Fibroblast of skin of left quadriceps (primary cell): ENCODE measurements around the gene G6PC1.
"Not testable (repeated sequence)": the region's sequence is repeated elsewhere in the genome, so short reads cannot be mapped to it uniquely, and the experiment has no call there.

Source experiments
- DNase-seq, 2 experiments: peaks; one replicate each; pipeline ENCODE4 v3.0.0-alpha.2; 2013; ENCODE audit warnings: low read depth in 2 of 2

Gene G6PC1

GRCh38 chr17:42873932-42874695, 26.5 kb upstream of the G6PC1 start:
- DNase-seq = not testable (repeated sequence)

DNA sequence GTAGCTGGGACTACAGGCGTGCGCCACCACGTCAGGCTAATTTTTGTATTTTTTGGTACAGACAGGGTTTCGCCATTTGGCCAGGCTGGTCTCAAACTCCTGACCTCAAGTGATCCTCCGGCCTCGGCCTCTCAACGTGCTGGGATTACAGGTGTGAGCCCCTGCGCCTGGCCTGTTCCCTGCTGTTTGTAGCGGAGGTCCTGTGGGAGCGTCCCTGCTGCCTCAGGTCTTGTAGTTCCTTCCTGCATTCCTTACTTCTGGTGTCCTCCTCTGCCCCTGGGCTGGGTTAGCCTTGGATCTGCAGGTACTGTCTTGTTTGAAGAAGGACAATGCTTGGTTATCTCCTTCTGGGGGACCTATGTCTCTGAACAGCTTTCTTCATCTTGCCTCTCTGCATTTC, 23.6 kb upstream of the G6PC1 start:
- no peak for DNase-seq

DNA sequence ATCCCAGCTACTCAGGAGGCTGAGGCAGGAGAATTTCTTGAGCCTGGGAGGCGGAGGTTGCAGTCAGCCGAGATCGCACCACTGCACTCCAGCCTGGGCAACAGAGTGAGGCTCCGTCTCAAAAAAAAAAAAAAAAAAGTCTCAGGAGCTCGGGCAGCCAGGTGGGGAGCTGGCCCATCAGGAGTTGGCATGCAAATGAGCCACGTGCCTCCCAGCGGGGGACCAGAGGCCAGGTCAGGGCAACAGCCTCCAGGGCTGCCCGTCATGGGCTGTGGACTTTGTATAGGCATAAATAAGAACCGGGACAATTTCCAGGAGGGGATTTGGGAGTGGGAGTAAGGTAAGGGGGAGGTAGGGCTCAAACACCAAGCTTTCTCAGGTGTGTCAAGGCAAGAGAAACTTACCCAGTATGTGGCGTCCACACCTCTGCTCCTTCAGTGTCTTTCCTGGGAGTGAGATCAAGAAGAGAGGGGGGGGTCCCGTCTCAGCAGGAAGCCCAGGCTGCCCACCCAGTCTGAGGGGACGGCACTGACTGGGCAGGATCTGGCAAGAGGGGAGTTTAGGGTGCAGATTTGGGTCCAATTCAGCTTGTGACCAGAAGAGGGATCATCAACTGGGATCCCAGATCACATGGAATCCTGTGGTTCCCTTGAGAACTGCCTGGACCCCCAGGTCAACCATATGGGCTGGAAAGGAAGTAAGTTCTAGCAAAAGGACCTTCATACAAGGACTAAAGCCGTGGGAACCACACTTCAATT, 22.3 kb upstream of the G6PC1 start:
- no peak for DNase-seq

DNA sequence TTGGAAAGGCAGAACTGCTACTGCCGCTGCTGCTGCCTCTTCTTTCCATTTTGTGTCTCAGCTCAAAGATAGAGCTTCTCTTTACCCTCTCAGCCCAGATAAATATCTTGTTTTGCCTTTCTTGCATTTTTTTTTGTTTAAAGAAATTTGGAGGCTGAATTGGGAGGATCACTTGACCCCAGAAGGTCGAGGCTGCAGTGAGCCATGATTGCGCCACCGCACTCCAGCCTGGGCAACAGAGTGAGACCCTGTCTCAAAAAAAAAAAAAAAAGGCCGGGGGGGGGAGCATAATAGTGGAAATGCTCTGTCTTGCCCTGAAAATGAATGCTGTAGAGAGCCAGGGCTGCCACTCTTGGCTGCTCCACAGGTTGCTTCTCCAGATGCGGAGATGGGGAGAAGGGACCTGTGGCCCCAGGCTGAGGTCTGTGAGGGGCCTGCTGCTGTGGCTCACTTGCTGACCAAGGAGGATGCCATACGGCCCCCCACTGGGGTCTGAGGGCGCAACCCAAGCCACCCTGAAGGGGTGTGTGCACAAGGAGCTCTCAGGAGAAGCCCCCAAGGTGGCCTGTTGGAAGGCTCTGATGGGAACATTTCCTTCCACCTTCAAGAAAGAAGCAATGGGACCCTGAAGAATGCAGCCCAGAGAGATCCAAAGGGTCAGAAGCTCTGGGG, 21.5 kb upstream of the G6PC1 start:
- no peak for DNase-seq

DNA sequence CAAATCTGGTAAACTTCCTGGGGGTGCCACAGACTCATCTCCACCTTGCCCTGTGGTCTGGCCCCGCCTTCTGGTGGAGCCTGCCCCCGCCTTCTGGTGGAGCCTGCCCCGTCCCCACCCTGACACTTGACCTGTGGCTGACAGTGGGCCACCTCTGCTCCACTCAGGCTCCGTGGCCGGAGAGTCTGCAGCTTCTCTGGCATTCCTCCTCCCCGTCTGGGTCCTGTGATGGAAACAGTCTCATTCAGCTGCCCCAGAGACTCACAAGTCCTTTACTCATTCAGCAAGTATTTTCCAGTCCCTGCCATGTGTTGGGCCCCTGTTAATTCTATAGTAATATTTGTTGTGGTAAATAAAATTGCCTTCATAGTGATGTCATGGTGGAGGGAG, 21.0 kb upstream of the G6PC1 start:
- no peak for DNase-seq

DNA sequence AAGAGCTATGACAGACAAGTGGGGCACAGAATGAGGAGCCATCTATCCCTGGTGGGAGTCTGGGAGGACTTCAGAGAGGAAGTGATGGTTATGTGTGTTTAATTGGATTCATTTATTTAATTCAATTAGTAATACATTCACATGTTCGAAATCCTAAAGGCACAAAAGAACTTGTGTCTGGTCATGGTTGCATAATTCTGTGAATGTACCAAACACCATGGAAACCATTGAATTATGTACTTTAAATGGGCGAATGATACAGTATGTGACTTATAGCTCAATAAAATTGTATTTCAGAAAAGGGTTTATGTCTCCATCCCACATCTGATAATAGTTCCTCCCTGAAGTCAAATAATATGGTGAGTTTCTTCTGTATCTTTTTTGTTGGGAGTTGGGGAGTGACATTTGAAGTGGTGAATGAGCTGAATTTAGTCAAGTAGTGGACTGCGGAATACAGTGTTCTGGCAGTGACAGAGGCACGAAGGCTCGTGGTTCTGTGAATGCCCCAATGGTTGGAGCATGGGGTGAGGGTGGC, 19.8 kb upstream of the G6PC1 start:
- no peak for DNase-seq

DNA sequence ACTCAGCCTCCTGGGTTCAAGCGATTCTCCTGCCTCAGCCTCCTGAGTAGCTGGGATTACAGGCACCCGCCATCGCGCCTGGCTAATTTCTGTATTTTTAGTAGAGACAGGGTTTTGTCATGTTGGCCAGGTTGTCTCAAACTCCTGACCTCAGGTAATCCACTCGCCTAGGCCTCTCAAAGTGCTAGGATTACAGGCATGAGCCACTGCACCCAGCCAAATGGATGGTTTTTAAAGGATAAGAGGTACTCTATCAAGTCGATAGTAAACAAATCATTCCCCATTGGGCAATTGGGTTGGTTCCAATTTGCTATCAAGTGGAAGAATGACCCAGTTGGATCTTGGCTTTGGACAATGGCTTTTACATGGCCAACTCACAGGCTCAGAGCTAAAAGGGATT, 18.9 kb upstream of the G6PC1 start:
- DNase-seq = not testable (repeated sequence)

DNA sequence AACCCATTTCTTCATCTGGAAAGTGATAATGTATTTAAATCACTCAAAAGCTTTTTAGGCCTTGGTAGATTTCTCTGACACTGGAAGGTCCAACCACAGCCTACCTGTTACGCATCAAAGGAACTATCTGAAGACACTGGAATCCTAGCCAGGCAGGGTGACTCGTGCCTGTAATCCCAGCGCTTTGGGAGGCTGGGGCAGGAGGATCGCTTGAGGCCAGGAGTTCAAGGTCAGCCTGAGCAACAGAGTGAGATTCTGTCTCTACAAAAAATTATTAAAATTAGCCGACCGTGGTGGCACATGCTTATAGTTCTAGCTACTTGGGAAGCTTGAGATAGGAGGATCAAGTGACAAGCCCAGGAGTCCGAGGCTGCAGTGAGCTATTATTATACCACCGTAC, 18.4 kb upstream of the G6PC1 start:
- DNase-seq = no peak

DNA sequence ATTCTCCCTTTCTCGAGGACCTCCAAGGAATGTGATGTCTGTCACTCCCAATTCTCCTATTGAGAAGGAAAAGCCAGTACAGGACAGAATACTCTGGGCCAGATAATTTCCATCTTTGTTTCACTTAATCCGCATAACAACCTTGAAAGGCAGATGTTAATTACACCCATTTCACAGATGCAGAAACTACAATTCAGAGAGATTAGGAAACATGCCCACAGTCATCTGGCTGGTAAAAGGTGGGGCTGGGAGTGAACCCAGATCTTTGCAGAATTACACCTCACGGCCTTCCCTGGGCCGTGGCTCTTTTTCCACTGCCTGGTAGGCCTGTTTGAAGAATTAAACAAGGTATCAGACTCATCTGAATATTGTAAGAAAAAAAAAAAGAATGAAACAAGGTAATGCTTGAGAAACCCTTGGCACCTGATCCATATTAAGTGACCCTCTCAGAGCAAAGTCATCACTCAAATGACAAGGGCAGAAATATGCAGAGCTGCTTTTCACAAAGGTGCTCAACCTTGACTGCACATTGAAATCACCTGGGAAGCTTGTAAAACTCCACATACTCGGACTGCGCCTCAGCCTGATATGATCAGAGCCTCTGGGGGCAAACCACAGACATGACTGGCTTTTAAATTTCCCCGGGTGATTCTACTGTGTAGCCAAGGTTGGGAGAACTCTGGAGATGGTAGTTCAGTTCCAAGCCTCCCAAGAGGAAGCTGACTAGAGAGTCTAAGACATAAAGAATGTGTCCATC, 16.6 kb upstream of the G6PC1 start:
- no peak for DNase-seq

DNA sequence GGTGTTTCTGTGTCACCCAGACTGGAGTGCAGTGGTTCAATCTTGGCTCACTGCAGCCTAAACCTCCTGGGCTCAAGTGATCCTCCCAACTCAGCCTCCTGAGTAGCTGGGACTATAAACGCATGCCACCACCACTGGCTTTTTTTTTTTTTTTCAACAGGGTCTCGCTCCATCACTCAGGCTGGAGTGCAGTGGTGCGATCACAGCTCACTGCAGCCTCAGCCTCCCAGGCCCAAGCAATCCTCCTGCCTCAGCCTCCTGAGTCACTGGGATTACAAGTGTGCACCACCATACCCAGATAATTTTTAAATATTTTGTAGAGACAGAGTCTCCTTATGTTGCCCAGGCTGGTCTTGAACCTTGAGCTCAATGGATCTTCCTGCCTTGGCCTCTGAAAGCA, 14.8 kb upstream of the G6PC1 start:
- DNase-seq = not testable (repeated sequence)

GRCh38 chr17:42886283-42887176, 14.1 kb upstream of the G6PC1 start:
- DNase-seq = no peak

- DNase-seq = no peak
These were observed 10.8 kb upstream of the G6PC1 start for GRCh38 chr17:42889809-42890208.

- DNase-seq = no peak
These were observed 9.0 kb upstream of the G6PC1 start for GRCh38 chr17:42891539-42892152.

GRCh38 chr17:42893359-42893758, 7.2 kb upstream of the G6PC1 start:
- no peak for DNase-seq

DNA sequence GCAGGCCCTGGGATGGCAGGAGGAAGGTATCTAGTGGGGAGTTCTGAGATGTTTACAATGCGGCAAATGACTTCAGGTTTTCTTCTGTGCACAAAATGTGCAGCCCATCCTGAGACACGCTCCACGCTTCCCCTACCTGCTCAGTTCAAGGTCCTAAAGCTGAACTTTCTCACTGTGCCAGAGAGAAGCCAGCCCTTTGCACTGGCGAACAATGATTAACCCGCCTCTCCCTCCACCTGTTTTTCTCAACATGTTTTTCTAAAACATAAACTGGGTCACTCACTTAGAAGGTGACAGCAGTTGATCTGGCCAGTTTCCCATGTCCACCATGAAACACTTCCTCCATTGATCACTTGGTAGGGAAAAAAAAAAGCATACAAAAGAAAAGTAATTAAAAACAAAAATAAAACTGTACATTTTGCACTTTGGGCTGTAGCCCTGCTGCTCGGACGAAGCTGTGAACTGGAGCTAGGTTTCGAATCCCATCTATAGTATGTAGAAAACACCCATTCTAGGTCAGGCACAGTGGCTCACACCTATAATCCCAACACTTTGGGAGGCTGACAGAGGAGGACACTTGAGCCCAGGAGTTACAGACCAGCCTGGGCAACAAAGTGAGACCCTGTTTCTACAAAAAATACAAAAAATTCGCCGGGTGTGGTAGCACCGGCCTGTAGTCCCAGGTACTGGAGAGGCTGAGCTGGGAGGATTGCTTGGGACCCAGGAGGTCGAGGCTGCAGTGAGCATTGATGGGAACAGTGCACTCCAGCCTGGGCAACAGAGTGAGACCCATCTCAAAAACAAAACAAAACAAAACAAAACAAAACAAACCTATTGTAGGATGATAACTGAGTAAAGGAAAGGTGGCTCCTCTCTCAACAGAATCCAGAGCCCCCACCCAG, 6.1 kb upstream of the G6PC1 start:
- DNase-seq = no peak

- peak; percentile 14 to 29 for DNase-seq
These were observed 5.4 kb upstream of the G6PC1 start for GRCh38 chr17:42895185-42895555.

DNA sequence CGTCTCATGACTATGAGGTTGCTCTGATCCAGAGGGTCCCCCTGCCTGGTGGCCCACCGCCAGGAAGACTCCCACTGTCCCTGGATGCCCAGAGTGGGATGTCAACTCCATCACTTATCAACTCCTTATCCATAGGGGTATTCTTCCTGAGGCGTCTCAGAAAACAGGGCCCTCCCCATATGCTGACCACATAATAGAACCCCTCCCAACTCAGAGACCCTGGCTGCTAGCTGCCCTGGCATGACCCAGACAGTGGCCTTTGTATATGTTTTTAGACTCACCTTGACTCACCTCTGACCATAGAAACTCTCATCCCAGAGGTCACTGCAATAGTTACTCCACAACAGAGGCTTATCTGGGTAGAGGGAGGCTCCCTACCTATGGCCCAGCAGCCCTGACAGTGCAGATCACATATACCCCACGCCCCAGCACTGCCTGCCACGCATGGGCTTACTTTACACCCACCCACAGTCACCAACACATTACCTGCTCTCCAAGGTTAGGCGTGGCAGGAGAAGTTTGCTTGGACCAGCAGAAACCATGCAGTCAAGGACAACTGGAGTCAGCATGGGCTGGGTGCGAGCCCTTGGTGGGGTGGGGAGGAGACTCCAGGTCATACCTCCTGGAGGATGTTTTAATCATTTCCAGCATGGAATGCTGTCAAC, 2.3 kb upstream of the G6PC1 start:
- DNase-seq = no peak

DNA sequence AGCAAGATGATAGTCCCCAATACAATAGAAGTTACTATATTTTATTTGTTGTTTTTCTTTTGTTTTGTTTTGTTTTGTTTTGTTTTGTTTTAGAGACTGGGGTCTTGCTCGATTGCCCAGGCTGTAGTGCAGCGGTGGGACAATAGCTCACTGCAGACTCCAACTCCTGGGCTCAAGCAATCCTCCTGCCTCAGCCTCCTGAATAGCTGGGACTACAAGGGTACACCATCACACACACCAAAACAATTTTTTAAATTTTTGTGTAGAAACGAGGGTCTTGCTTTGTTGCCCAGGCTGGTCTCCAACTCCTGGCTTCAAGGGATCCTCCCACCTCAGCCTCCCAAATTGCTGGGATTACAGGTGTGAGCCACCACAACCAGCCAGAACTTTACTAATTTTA, 618 bp upstream of the G6PC1 start:
- not testable (repeated sequence) for DNase-seq
